HG03565 (cell line): ENCODE results near the gene LTF.
"Not testable (repeated sequence)": the region's sequence is repeated elsewhere in the genome, so short reads cannot be mapped to it uniquely, and the experiment has no call there.

ENCODE experiments used
- ATAC-seq: cut with Tn5 transposase; IDR thresholded peaks from one replicate; pipeline ENCODE4 v1.9.1; 2021; ENCODE audit warnings: mild to moderate bottlenecking, moderate library complexity; ENCODE audit not compliant: unreplicated experiment

Gene LTF

DNA sequence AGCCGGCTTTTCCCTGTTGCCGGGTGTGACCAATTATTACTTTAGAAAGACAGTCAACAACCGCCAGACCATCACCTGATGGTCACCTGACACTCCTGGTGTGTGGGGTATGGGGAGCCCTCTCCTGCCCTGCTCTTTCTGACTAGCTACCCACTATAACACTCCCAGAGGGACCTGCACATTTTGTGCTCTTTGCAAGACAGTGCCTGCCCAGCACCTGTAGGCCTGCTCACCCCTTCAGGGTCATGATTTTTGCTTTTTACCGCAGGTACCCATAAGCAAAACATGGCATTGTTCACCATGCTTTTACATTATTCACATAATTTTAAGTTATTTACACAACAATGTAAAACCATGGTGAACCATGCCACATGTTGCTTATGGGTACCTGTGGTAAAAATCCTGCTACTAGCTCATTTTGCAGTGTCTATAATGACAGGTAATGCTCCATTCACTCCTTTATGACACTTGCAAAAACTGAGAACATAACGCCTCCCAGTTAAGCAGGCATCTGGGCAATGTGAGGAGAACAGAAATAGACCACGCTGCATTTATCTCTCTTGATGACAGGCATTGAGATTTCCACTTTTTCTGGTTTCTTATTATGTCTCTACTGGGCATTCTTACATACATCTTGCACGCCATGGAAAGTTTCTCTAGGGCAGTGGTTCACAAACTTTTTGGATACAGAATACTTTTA lies 47.7 kb downstream of the LTF start:
- ATAC-seq, result no peak

DNA sequence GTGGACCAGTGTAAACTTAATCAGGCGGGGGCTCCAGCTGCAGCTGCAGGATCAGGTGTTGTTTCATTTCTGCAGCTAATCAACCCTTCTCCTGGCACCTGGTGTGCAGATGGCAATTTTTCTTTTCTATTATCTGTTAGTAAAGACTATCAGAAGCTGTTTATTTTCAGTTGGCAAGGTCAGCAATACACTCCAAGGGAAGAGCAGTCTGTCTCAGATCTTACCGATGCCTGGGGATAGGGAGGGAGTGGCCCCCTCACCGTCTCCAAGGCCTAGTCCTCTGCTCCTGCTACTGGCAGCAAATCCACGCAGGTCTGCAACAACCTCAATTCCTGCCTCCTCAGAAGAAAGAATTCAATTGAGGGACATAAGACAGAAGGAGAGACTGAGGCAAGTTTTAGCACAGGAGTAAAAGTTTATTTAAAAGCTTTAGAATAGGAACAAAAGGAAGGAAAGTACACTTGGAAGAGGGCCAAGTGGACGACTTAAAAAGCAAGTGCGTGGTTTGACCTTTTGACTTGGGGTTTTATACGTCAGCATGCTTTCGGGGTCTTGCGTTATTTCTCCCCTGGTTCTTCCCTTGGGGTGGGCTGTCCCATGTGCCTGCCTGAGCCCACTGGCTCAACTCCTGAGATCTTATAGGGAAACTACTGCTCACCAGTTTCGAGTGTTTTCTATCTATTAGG lies 48.4 kb downstream of the LTF start:
- ATAC-seq, result no peak

DNA sequence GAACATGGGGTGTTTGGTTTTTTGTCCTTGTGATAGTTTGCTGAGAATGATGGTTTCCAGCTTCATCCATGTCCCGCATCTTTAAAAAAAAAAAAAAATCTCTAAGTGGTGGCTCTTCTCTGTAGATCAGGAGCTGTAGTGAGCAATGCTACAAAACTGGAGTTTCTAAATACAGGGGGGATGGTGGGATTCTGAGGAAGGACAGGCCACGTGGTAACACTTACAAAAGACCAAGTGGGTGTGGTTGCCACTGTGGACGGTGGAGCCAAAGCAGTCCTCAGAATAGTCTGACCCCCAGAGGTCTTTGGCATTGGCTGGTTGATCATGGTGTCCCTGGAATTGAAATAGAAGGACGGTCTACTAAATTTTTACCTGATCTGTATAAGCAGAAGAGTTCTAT lies 50.0 kb downstream of the LTF start:
- ATAC-seq, result no peak

DNA sequence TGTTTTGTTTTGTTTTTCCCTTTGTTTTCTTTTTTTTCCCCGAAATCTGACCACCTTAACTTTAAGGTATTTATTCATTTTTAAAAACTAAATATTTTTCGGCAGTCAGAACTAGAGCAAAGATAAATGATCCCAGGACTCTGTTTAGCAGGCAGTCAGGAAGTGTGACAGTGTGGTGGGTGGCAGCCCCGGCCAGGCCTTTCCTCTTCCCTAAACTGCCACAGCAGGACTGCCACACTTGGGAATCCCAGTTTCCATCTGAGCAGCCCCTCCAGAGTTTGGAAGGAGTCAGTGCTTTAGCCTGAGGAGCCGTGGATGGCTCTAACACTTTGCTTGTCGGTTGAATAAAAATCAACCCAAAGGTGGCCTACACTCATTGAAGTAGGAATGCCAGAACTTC lies 50.8 kb downstream of the LTF start:
- ATAC-seq, result no peak

DNA sequence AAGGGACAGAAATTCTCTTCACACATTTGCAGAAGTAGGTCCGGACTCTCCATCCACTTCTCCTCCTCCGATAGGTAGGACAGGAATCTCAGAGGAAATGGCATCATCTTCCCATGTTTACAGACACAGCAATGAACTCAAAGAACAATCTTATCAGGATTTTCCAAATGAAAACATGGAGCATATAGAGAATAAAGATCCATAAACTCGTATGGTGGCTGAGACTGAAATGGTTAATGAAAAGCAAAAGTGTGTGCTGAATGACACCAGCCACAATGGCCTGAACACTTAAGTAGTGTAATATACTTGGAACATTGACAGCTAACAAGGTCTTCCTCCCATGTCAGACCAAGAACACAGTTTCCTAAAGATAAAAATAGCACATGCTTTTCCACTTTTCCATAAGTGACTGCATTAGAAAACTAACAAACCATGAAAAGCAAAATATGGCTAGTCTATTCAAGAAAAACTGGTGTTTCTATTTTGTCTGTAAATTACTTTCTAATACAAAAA lies 51.9 kb downstream of the LTF start:
- no peak for ATAC-seq

DNA sequence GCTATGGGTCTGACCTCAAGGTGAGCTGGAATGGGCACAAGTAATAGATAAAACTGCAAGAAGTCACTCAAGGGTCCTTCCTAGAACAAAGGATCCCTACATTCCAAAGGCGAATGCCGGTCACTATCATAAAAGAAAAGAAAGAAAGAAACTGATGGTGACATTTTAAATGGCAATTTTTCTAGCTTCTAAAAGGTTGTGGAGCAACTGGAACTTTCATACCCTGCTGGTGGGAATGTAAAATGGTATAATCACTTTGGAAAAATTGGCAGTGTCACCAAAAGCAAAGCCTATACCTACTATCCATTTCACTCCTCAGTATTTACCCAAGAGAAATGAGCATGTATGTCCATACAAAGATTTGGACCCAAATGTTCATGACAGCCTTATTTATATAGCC lies 53.4 kb downstream of the LTF start:
- no peak for ATAC-seq

DNA sequence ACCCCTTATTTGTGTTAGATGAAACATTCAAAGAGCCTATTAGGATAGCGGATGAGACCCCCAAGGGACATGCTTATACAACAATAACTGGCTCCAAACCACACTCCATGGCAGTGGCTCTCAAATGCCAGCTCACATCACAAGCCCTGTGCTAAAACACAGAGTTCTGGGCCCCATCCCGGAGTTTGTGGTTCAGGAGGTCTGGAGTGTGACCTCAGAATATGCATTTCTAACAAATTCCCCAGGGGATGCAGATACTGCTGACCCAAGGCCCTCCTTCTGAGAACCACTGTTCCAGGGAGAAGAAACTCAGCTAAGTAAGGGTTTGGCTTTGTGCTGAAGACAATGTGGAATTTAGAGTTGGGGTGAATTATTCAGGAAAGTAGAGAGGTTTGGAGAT lies 54.0 kb downstream of the LTF start:
- no peak for ATAC-seq

DNA sequence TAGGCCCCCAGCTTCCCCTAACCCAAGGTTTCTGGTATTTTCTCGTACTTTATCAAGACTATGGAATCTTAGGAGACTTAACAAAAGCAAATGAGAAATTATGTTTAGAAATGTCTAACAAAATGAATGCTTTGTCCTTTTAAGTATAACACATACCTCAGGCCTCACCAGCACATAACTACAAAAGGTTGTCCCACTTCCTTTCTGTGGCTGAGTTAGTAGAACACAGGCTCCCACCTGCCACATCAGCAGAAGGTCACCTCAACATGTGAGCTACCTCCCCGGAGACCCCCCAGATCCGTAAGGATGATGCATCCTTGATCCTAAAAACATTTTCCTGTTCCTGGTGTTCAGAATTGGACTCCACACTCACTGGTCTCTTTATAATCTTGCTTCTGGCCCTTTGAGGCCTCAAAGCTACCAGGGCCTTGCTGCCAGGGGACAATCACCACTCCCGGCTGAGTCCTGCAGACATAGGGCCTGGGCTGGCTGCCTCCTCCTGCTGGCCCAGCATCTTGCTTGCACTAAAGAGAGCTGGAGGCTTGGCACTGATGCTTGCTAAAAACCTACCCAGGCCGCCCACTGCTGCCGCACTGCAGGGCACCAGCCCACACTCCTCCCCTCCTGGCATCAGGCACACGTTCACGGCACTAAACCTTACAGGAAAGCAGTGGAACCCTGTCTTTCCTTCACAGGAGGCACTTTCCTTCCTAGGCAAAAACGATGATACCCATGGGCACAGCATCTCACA lies 54.8 kb downstream of the LTF start:
- ATAC-seq, result no peak

DNA sequence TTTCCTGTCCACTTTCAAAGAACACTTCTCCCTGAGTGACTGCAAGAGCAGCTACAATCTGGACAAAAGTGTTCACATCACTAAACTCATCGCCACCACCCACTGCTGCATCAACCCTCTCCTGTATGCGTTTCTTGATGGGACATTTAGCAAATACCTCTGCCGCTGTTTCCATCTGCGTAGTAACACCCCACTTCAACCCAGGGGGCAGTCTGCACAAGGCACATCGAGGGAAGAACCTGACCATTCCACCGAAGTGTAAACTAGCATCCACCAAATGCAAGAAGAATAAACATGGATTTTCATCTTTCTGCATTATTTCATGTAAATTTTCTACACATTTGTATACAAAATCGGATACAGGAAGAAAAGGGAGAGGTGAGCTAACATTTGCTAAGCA lies 55.9 kb downstream of the LTF start:
- no peak for ATAC-seq

DNA sequence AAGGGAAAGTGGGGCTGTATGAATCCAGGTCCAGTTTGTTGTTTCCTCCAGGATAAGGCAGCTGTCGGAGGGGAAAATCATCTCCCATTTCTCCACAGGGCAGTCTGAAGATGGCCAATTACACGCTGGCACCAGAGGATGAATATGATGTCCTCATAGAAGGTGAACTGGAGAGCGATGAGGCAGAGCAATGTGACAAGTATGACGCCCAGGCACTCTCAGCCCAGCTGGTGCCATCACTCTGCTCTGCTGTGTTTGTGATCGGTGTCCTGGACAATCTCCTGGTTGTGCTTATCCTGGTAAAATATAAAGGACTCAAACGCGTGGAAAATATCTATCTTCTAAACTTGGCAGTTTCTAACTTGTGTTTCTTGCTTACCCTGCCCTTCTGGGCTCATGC lies 56.7 kb downstream of the LTF start:
- no peak for ATAC-seq

DNA sequence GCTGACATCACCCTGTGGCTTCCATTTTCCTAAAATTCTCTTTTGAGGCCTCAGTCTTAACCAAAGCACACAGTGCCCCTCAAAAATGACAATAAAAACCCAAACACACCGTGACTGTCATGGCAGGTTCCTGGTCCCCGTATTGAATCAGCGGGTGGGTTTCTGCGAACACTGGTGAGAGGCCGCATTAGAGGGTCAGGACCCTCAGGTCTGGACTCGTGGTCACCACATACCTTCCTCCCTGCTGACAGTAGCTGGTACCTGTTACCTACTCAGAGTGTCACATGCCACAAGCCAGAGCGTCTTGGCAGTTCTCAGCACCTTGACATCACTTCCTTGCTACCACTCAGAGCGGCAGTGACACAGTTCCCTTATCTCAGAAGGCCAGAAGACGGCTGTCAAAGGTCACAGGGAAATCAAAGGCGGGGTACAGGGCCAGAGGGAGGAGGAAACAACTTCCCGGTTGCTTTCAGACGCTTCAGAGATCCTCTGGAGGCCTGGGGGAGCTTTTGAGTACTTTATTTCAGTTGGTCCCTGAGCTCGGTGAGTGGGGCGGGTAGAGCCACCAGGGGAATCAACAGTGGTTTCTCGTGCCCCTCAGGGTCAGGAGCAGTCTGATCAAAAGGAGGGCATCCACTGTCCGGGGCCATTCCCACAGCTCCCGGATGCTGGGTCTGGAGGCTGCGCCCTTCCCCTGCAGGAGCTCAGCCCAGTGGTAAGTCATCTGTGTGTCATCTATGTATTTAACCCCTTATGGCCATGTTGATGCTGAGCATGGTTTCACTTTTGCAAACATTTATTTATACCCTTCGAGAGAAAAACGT lies 57.7 kb downstream of the LTF start, which contains the start of the genes CCR5AS and CCRL2:
TSS of gene CCR5AS (minus strand) at position 279 of the 824 bp plus-strand sequence.
TSS of gene CCRL2 (plus strand) at position 472 of the 824 bp plus-strand sequence. CDS start 821 bp downstream, outside the sequence.
- ATAC-seq, result no peak

DNA sequence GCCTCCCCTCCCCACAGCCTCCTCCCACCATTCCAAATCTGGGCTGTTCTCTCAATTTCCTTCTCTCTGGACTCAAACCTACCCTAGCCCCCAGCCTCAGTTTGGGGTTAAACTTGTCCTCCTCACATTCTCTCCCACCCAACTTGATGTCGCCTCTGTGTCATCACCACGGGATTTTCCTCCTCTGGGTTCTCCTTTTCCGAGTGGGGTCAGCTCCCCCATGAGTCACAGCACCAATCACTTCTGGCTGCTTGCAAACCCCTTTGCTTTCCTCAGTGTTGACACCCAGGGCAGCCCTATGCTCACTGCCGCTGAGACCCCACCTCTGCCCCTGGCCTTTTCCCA lies 58.3 kb downstream of the LTF start:
- no peak for ATAC-seq

DNA sequence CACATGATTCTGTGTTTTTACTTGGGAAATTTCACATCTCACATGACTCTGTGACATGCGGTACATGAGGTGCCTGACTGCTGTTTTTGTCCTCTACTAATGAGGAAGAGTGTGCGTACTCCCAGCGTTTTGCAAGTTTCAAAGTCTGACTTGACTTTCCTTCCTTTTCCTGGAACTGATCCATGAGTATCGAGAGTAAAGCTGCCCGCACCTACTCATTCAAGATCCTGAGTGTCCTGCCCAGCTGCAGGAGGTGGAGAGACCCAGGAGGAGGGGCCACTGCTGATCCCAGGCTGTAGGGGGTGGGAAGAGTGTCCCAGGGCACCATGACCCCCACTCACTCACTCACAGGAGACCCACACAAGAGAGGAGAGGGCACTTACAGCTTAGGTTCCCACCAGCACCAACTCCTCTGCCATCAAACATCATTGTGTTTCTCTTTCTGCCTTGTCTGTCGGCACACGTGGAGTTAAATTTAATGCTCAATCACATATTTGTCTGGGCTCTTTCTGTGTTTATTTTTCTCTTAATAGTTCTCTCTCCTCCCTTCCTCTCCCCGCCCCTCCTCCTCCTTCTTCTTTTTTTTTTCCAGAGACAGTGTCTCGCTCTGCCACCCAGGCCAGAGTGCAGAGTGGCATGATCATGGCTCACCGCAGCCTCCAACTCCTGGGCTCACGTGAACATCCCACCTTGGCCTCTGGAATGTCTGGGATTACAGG lies 59.2 kb downstream of the LTF start:
- no peak for ATAC-seq

DNA sequence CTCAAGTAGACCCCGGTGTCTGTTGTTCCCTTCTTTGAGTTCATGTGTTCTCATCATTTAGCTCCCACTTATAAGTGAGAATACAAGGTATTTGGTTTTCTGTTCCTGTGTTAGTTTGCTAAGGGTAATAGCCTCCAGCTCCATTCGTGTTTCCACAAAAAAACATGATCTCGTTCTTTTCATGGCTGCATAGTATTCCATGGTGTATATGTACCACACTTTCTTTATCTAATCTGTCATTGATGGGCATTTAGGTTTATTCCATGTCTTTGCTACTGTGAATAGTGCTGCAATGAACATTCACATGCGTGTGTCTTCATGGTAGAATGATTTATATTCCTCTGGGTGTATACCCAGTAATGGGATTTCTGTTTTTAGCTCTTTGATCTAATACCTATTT lies 61.8 kb downstream of the LTF start:
- ATAC-seq, result not testable (repeated sequence)

DNA sequence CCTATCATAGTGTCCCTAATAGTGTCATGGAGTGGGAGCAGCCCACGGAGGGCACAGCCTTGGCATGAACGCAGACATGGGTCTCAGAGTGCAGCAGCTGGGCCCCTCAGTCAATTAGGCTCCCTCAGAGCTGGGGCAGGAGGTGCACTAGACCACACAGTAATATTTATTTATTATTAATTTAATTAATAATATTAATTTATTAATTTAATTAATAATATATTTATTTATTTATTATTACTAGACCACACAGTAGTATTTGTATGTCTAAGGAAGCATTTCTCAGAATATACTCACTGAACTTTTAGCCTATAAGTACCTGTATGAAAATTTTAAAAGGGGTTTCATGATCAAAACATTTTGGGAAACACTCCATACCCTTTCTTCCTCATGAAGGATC lies 63.1 kb downstream of the LTF start:
- ATAC-seq, result no peak

DNA sequence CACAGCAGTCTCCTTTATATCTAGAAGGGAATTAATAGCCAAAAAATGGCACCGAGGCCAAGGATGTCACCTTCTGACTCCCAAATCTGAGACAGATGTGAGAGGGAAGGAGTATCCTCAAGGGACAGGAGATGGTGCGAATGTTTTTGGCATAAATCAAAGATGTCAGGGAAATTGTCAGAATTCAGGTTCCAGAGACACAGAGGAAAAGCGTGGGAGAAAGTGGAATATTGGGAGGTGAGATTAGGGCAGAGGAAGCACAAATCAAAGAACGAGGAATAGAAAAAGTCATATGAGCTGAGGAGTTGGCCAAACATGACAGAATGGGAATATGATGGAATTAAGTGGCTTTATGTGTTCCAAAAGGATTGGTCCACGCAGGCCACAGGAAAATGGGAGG lies 63.9 kb downstream of the LTF start:
- ATAC-seq, result no peak

DNA sequence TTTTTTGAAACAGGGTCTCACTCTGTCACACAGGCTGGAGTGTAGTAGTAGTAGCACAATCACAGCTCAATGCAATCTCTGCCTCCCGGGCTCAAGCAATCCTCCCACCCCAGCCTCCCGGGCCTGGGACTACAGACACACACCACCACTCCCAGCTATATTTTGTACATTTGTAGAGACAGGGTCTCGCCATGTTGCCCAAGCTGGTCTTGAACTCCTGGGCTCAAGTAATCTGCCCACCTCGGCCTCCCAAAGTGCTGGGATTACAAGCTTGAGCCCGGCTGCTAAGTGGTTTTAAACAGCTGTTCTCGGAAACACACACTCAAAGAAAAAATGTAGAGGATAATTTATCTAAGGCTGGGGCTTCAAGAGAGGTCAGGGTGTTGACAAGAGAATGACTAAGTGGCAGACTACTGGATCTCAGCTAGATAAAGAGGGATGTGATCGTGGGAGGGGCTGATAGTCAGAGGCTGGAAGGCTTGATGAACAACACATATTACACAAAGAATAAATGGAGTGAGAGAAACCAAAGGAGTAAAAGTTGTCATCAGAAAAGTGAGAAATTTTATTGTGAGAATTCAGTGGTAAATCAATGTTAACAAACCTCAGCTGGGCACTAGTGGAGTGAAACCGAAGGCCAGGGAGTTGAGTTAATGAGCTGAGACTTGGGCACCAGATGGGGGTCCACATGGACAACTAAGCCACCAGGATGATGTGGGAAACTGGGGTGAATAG lies 64.5 kb downstream of the LTF start:
- no peak for ATAC-seq

DNA sequence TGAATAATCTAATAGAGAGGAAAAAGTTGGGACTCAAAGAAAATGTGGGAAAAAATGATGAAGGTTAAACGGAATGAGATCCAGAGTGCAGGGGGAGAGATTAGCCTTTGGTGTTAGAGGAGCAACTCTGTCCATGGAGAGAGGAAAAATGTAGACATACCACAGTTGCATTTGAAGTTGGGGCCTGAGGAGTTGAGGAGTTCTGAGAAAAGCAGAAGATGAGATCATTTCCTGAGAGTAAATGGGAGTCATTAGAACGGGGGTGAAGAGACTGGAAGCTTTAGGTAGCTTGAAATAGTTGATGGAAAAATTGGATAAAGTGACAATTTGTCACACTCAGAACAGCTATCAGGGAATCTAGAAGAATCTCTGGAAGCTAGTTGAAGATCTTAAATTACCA lies 65.1 kb downstream of the LTF start:
- no peak for ATAC-seq

DNA sequence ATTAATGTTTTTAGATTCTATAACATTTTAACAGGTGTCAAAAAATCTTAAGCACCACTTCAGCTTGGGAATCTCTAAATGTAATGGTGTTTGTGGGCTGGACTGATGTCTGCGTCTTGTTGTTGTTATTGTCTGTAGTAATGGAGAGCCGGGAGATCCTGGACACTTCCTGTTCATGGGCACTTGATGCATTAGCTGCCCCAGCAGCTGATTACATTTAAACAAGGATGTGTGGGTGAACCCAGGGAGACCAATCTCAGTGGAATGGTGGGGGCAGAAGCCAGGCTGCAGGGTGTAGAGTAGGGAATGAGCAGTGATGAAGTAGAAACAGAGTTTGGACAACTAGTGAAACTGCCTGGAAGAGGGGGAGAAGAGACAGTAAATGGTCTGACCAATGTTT lies 65.6 kb downstream of the LTF start:
- ATAC-seq, result no peak
